Stimulated activated CD8-positive, alpha-beta memory T cell treated with anti-CD3 and anti-CD28 coated beads, Interleukin-2, amount 100 ng/mL, for 1 hour (primary cell): ENCODE measurements around the gene ZNF207.
A peak's percentile ranks its signal among the peaks of the same experiment; 100 is the strongest.
"Not testable (repeated sequence)": the region's sequence is repeated elsewhere in the genome, so short reads cannot be mapped to it uniquely, and the experiment has no call there.

Experiments
- DNase-seq, 2 donors: peaks; one replicate each; pipeline ENCODE4 v3.0.0-alpha.2; 2020; ENCODE audit warnings: low read depth in 2 of 2

ZNF207 gene

DNA sequence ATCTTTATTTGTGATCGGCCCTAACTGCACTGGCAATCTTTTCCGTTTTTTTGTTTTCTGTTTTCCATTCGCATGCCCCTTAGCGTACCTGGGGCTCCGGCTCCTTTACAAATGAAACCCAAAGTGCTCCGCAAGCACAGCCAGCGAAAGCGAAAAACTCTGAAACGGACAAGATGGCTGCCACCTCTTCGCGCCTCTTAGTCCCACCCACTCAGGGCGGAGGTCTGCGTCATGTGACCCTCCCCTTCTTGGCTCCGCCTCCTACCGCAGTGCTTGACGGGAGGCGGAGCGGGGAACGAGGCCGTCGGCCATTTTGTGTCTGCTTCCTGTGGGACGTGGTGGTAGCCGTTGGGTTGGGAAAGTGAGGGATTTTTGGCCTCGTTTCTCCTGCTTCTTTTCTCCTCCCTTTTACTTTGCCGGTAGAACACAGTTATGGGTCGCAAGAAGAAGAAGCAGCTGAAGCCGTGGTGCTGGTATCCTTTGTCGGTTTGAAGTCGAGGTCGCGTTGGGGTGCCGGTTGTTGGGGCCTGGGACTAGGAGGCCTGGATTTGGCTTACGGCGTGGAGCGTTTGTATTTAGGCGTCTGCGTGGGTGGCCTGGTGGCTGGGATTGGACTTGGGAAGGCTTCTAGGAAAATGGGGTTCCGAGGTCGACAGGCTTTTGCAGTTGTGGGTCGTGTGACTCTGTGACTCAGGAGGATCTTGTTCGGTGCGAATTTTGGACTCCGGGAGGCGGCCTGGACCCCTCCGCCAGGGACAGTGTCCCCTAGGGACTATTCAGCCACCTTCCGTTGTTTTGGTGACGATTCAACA, at the start of gene ZNF207:
TSS of gene ZNF207 (plus strand) at position 304 of the 812 bp plus-strand sequence. CDS start at position 433, 129 bp downstream.
- peak; percentile 89 to 90 for DNase-seq

- DNase-seq = no peak
Observed at GRCh38 chr17:32302037-32302436, 47.9 kb upstream of the ZNF207 start.

DNA sequence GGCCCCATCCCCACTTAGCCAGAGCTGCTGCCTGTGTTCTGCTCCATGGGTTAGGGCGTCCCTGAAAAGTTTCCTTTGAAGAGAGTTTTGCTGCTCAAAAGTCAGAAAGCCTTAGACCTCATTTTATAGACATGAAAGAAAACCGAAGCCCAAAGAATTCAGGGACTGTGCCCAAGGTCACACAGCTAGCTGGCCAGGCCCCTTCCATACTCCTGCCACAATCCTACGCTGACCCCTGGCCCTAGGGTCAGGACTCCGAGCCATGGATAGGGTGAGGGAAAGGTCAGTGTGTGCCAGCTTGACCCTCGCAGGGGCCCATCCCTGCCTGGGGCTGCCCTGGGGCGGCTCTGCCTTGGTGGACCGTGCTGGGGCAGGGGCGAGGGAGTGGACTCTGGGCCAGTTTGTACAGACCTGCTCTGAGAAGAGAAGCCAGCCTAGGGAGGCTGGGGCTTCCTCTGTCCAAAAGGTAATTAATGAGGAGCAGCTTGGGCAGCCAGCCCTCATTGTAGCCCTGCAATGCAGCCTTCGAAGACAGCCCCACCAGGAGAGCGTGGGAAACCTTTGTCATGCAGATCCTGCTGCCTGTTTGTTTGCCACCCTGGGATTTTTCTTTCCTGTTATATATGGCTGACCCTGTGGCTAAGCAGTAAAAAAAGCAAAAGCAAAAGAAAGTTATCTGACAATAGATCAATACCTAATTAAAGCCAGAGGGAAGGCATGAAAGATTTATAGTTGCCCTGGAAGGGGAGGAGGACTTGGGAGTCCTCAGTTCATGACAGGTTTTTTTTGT, 46.9 kb upstream of the ZNF207 start:
- no peak for DNase-seq

- DNase-seq = no peak
Observed at GRCh38 chr17:32303781-32304288, 46.1 kb upstream of the ZNF207 start.

- DNase-seq = no peak
Observed at GRCh38 chr17:32305049-32305448, 44.9 kb upstream of the ZNF207 start.

DNA sequence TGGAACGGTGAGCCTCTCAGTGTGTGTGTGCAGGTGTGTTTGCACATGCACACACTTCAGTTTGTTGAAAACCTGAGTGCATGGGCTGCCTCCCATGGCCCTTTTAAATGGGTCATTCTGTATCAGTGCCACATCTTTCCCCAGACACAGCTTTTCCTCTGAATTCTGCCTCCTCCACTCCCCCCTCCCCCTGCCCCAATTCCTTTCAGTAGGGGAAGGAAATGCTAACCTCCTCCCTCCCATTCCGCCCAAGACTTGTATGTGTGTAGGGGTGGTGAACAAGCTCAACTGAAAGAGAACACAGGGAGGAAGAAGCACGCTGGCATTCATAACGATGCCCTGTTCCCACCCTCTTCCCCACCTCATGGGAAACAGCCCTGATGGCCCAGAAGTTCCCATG, 42.3 kb upstream of the ZNF207 start:
- DNase-seq = no peak

DNA sequence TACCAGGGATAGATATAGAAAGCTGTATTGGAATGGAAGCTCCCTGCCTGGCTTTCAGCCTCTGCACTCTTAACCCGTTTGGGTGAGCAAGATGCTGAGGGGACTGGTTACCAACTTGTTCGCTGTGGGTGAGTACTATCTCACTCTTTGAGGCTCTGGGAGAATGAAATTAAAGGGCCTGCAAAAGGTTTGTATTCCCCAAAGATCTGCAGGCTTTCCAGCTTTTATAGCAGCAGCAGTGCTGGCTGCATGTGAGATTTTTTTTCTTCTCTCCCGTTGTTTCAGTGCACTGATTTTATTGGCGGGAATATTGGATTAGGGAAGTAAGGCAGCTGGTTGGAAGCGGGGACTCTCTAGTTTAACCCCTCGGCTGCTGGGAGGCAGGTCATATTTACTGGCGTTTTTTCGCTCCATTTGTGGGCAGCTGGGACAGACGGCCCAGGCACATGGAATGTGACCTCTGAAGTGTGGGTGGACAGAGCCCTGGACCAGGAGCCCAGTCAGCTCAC, 38.9 kb upstream of the ZNF207 start:
- no peak for DNase-seq

DNA sequence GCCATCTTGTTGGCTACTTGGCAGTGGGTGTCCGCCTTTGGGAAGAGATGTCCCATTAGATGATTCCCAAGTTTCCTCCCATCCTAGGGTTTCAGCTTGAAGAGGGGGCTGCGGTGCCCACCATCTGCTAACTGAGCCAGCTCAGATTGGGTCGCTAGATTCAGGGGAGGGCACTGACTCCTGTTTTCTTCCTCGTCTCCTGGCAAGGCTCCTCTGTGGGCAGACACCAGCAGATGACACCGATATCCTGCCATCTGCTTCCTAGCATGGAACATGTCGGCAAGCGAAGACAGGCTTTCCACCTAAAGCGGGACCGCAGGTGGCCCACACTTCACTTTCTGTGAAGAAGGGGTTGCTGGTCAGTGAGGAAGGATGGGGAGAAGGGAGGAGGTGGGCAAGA, 35.3 kb upstream of the ZNF207 start:
- DNase-seq = no peak

- DNase-seq = no peak
Observed at GRCh38 chr17:32315171-32315570, 34.8 kb upstream of the ZNF207 start.

GRCh38 chr17:32316653-32317052, 33.3 kb upstream of the ZNF207 start:
- not testable (repeated sequence) for DNase-seq

- DNase-seq = no peak
Observed at GRCh38 chr17:32317353-32317752, 32.6 kb upstream of the ZNF207 start.

- no peak for DNase-seq
Observed at GRCh38 chr17:32318071-32318470, 31.9 kb upstream of the ZNF207 start.

- DNase-seq = peak; percentile 50 to 51
Observed at GRCh38 chr17:32319548-32319905, 30.4 kb upstream of the ZNF207 start.

DNA sequence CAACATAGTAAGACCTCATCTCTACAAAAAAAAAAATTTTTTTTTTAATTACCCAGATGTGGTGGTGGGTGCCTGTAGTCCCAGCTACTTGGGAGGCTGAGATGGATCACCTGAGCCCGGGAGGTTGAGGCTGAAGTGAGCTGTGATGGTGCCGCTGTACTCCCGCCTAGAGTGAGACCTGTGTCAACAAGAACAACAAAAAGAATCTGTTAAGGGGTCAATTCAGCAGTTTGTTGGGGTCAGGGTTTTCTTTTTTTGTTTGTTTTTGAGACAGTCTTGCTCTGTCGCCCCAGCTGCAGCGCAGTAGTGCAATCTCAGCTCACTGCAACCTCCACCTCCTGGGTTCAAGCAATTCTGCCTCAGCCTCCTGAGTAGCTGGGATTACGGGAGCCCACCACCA, 29.9 kb upstream of the ZNF207 start:
- DNase-seq = not testable (repeated sequence)

GRCh38 chr17:32320847-32321246, 29.1 kb upstream of the ZNF207 start:
- DNase-seq = no peak

DNA sequence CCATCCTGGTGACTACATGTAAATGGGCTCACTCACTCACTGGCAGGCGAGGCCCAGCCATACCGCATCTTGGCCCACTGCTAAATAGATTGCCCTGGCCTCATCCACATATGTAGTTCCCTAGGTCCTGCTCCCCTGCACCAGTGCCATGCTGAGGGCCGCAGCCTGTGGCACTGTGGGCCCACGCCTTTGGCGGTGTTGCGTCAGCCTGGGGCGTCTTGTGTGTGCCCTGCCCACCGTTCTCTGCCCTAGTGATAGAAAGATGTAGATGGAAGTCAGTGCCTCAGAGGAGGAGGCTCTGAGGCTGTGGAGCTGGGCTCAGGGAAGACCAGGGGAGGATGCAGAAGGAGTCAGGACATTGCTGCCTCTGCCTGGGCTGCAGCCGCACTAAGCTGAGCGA, 26.9 kb upstream of the ZNF207 start:
- DNase-seq = no peak

GRCh38 chr17:32323811-32324491, 26.0 kb upstream of the ZNF207 start:
- DNase-seq = no peak

DNA sequence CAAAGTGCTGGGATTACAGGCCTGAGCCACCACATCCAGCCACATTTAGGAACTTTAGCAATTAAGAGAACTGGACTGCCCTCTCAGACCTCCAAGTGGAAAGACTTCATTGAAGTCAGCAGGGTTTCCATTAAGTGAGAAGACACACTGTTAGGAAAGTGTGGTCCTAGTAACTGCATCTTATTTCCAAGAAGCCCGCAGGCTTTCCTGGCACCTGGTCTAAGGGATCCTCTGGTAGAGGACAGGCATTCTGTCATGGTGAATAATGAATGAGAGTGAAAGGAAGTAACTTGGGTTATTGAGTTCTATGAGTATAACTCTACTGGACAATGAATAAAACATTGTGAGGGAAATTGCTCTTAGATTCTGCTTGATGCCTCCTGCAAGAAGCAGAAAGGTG, 22.0 kb upstream of the ZNF207 start:
- DNase-seq = no peak

GRCh38 chr17:32330147-32330546, 19.8 kb upstream of the ZNF207 start:
- no peak for DNase-seq

GRCh38 chr17:32331243-32332040, 18.5 kb upstream of the ZNF207 start:
- no peak for DNase-seq

DNA sequence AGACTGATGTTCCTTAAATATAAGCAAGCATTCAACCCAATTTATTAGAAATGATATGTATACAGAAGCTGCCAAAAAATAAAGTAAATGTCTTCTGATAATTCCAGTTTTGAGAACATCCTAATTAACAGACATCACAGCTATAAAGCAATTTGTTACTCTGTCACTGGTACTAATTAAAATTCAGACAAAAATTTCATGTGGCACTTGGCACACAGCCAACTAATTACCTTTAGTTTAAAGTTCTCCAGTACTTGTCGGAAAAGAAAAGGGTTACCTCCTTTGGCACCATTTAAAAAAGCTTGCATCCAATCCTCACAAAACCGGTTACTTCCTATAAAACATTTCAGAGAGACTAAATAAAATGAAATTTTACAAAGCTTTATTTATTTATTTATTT, 16.8 kb upstream of the ZNF207 start:
- no peak for DNase-seq
